K562 (cell line): ENCODE measurements around the gene ENDOG. TPM values are rescaled to one million over a fixed set of nuclear protein-coding genes. Genes with fewer than 3 reads are reported as not detected.

ENCODE experiments used
- DDX20 ChIP-seq: fragments of 450-650 bp; IDR thresholded peaks from 2 replicates; pipeline ENCODE4 v1.6.1; 2016; ENCODE audit warnings: missing genetic modification characterization, low read depth, mild to moderate bottlenecking, missing compliant biosample characterization, moderate library complexity
- E2F6 ChIP-seq, 2 experiments: IDR thresholded peaks; 2 replicates each; pipeline ENCODE4 v1.6.1; 2011; ENCODE audit warnings: borderline replicate concordance in 1 of 2, control low read depth in 1 of 2, low read depth in 1 of 2, low read length in 1 of 2, mild to moderate bottlenecking in 1 of 2, mixed read lengths in 1 of 2, moderate library complexity in 1 of 2; ENCODE audit not compliant: insufficient read depth in 1 of 2, insufficient read length in 1 of 2, poor library complexity in 1 of 2, severe bottlenecking in 1 of 2; ENCODE audit errors: extremely low read depth in 1 of 2
- NEUROD1 ChIP-seq: fragments of 150-350 bp; IDR thresholded peaks from 2 replicates; pipeline ENCODE4 v1.6.1; 2014; ENCODE audit warnings: borderline replicate concordance, low read length, low read depth; ENCODE audit not compliant: partially characterized antibody
- NONO ChIP-seq, 2 experiments: fragments of 200-400 bp in 1 of 2; fragments of 450-650 bp in 1 of 2; formaldehyde crosslinking in 1 of 2; IDR thresholded peaks; 2 replicates each; pipeline ENCODE4 v1.6.1; 2017; ENCODE audit warnings: low read depth in 2 of 2, mild to moderate bottlenecking in 2 of 2, moderate library complexity in 2 of 2, low read length in 1 of 2
- PHB ChIP-seq: fragments of 250-450 bp; sonication (Bioruptor Pico); IDR thresholded peaks from 2 replicates; pipeline ENCODE4 v1.5.0; 2021
- SMARCA5 ChIP-seq: fragments of 450-650 bp; IDR thresholded peaks from 2 replicates; pipeline ENCODE4 v1.6.1; 2016
- SP2 ChIP-seq: IDR thresholded peaks from 2 replicates; pipeline ENCODE4 v1.6.1; 2011; ENCODE audit warnings: mild to moderate bottlenecking, low read depth, low read length, moderate library complexity; ENCODE audit not compliant: poor library complexity, severe bottlenecking; ENCODE audit errors: extremely low read depth
- ZFP1 ChIP-seq: fragments of 450-650 bp; formaldehyde crosslinking; IDR thresholded peaks from 2 replicates; pipeline ENCODE4 v1.4.0; 2020; ENCODE audit warnings: mild to moderate bottlenecking, mixed read lengths
- ZNF507 ChIP-seq: conservative IDR thresholded peaks from 2 replicates; pipeline ENCODE4 v1.6.1; 2017; ENCODE audit warnings: missing genetic modification characterization, missing compliant biosample characterization
- ZNF586 ChIP-seq: fragments of 450-650 bp; formaldehyde crosslinking; conservative IDR thresholded peaks from 2 replicates; pipeline ENCODE4 v1.4.0; 2020; ENCODE audit warnings: mild to moderate bottlenecking, moderate library complexity
- polyA plus RNA-seq, 8 experiments: library from polyadenylated mRNA; depleted of rRNA in 4 of 8; stranded (reverse) in 5 of 8; unstranded in 3 of 8; fragments of >200 nt; fragmentation: Nextera tagmentation in 2 of 8; fragmentation: Illumina TruSeq in 1 of 8; extraction: Ambion mirVana in 2 of 8; extraction: Trizol in 1 of 8; gene quantifications; 2 replicates each; pipeline versions ENCODE4 v1.2.1 to v1.2.3, GENCODE V29; 2011 to 2014; ENCODE audit warnings: inconsistent platforms in 1 of 8, missing spikeins in 1 of 8
- total RNA-seq, 7 experiments: library from RNA; depleted of rRNA in 6 of 7; stranded (reverse); fragments of >200 nt in 6 of 7; fragmentation: Illumina TruSeq in 2 of 7; extraction: Trizol in 2 of 7; gene quantifications; 2 replicates each; pipeline versions ENCODE4 v1.2.1 to v1.2.3, GENCODE V29; 2011 to 2021; ENCODE audit warnings: low replicate concordance in 1 of 7
- TF ChIP-seq, protein P1 (sequence below): fragments of 450-650 bp; IDR thresholded peaks from 2 replicates; pipeline ENCODE4 v1.6.1; 2016; ENCODE audit warnings: mild to moderate bottlenecking, moderate library complexity
- TF ChIP-seq, protein P2 (sequence below): fragments of 250-450 bp; sonication (Bioruptor Pico); IDR thresholded peaks from 2 replicates; pipeline ENCODE4 v1.5.1; 2021; ENCODE audit warnings: mild to moderate bottlenecking

ENDOG gene
- total and polyA plus RNA-seq, 9 of the 15 experiments (the other 6 are each of a cell fraction or from before 2014, with no cell fraction given), result 1.2 to 91.0 (median 25.5) TPM

DNA sequence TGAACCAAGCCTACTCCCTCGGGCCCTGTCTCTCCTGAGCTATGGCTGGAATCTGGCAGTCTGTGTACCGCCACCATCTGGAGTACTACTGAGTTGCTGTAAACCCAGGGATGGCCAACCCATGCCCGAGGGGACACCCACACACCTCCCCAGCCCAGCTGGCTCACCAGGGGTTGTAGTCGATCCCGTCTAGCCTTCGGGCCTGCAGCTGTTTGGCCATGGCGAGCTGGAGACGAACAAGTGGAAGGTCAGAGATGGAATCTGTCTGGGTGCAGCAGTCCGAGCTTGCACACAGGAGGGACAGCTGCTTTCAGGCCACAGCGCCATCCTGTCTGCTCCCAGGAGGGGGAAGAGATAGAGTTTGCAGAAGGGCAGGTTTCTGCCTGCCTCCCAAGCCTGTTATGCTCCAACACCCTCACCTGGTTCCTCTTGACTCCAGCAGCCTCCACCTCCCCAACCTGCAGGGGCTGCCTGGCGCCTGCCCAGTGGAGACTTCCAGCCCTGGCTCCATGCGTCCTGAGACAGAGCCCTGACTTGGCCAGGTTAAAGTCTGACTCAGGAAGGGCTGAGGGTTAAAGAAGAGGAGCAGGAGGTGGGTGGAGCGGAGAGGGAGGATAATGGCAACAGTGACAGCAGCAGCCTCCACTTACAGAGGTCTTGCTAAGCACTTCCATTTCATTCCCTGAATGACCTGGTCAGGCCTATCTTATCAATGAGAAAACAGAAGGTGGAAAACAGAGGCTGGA lies 27.1 kb downstream of the ENDOG start (continued):
- TF ChIP-seq SMARCA5 (no peak), ZFP1 (CRISPR knock-in tag) (no peak), ZNF586 (CRISPR knock-in tag) (no peak), NONO (IDR thresholded peaks at IDR 0.05; ENCODE audit: low read depth in 2 of 2, low read length in 1 of 2) (no peak), ZNF507 (no peak), DDX20 (tag) (no peak), PHB (no peak), NEUROD1 (peak; percentile 37), SP2 (no peak), E2F6 (IDR thresholded peaks at IDR 0.05; ENCODE audit: borderline replicate concordance in 1 of 2, extremely low read depth in 1 of 2, insufficient read depth in 1 of 2, insufficient read length in 1 of 2, low read depth in 1 of 2, low read length in 1 of 2, poor library complexity in 1 of 2, severe bottlenecking in 1 of 2) (no peak)
- TF ChIP-seq, protein P1, sequence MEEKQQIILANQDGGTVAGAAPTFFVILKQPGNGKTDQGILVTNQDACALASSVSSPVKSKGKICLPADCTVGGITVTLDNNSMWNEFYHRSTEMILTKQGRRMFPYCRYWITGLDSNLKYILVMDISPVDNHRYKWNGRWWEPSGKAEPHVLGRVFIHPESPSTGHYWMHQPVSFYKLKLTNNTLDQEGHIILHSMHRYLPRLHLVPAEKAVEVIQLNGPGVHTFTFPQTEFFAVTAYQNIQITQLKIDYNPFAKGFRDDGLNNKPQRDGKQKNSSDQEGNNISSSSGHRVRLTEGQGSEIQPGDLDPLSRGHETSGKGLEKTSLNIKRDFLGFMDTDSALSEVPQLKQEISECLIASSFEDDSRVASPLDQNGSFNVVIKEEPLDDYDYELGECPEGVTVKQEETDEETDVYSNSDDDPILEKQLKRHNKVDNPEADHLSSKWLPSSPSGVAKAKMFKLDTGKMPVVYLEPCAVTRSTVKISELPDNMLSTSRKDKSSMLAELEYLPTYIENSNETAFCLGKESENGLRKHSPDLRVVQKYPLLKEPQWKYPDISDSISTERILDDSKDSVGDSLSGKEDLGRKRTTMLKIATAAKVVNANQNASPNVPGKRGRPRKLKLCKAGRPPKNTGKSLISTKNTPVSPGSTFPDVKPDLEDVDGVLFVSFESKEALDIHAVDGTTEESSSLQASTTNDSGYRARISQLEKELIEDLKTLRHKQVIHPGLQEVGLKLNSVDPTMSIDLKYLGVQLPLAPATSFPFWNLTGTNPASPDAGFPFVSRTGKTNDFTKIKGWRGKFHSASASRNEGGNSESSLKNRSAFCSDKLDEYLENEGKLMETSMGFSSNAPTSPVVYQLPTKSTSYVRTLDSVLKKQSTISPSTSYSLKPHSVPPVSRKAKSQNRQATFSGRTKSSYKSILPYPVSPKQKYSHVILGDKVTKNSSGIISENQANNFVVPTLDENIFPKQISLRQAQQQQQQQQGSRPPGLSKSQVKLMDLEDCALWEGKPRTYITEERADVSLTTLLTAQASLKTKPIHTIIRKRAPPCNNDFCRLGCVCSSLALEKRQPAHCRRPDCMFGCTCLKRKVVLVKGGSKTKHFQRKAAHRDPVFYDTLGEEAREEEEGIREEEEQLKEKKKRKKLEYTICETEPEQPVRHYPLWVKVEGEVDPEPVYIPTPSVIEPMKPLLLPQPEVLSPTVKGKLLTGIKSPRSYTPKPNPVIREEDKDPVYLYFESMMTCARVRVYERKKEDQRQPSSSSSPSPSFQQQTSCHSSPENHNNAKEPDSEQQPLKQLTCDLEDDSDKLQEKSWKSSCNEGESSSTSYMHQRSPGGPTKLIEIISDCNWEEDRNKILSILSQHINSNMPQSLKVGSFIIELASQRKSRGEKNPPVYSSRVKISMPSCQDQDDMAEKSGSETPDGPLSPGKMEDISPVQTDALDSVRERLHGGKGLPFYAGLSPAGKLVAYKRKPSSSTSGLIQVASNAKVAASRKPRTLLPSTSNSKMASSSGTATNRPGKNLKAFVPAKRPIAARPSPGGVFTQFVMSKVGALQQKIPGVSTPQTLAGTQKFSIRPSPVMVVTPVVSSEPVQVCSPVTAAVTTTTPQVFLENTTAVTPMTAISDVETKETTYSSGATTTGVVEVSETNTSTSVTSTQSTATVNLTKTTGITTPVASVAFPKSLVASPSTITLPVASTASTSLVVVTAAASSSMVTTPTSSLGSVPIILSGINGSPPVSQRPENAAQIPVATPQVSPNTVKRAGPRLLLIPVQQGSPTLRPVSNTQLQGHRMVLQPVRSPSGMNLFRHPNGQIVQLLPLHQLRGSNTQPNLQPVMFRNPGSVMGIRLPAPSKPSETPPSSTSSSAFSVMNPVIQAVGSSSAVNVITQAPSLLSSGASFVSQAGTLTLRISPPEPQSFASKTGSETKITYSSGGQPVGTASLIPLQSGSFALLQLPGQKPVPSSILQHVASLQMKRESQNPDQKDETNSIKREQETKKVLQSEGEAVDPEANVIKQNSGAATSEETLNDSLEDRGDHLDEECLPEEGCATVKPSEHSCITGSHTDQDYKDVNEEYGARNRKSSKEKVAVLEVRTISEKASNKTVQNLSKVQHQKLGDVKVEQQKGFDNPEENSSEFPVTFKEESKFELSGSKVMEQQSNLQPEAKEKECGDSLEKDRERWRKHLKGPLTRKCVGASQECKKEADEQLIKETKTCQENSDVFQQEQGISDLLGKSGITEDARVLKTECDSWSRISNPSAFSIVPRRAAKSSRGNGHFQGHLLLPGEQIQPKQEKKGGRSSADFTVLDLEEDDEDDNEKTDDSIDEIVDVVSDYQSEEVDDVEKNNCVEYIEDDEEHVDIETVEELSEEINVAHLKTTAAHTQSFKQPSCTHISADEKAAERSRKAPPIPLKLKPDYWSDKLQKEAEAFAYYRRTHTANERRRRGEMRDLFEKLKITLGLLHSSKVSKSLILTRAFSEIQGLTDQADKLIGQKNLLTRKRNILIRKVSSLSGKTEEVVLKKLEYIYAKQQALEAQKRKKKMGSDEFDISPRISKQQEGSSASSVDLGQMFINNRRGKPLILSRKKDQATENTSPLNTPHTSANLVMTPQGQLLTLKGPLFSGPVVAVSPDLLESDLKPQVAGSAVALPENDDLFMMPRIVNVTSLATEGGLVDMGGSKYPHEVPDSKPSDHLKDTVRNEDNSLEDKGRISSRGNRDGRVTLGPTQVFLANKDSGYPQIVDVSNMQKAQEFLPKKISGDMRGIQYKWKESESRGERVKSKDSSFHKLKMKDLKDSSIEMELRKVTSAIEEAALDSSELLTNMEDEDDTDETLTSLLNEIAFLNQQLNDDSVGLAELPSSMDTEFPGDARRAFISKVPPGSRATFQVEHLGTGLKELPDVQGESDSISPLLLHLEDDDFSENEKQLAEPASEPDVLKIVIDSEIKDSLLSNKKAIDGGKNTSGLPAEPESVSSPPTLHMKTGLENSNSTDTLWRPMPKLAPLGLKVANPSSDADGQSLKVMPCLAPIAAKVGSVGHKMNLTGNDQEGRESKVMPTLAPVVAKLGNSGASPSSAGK, result no peak
- TF ChIP-seq, protein P2, sequence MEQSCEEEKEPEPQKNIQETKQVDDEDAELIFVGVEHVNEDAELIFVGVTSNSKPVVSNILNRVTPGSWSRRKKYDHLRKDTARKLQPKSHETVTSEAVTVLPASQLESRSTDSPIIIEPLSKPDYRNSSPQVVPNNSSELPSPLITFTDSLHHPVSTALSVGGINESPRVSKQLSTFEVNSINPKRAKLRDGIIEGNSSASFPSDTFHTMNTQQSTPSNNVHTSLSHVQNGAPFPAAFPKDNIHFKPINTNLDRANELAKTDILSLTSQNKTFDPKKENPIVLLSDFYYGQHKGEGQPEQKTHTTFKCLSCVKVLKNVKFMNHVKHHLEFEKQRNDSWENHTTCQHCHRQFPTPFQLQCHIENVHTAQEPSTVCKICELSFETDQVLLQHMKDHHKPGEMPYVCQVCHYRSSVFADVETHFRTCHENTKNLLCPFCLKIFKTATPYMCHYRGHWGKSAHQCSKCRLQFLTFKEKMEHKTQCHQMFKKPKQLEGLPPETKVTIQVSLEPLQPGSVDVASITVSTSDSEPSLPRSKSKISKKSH, result no peak
